GM19372 (cell line): ENCODE results near the gene SH3PXD2A.
A peak's percentile ranks its signal among the peaks of the same experiment; 100 is the strongest.

Source experiments
- ATAC-seq: cut with Tn5 transposase; IDR thresholded peaks from one replicate; pipeline ENCODE4 v1.9.1; 2021; ENCODE audit warnings: mild to moderate bottlenecking, low read depth, moderate library complexity; ENCODE audit not compliant: unreplicated experiment

Gene SH3PXD2A

DNA sequence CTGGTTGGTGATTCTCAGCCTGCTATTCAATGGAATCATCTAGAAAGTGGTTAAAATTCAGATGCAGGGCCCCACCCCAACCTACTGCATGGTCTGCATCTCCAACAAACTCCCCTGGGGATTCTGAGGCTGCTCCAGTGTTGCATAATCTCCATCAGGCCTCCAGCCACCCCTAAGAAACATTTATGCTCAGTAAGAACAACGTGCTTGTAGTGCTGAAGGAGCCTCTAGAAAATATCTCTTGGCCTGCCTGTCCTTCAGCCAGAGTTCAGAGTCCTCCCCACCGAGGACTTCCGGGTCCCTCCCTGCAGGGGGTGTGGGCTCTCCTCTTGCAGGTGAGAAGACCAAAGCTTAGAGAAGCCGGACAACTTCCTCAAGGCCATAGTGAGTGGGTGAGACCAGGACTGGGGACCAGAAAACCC, 159.8 kb downstream of the SH3PXD2A start:
- ATAC-seq = no peak

DNA sequence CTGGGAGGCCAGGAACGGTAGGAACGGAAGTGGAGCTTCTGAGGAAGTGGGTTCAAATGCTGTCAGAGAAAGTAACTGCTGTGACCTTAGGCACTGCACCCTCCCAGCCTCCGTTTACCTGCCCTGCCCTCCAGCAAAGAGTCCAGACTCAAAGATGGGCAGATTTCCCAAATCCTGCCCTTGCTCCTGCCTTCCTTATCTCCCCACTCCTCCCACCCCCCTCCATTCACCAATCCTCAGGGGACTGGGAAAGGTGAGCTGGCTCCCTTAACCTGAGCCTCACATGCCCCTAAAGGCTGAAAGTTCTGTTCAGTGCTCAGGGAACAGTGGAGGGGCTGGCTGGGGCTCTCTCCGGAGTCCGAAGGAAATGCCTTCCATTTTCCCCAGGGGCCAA, 161.6 kb downstream of the SH3PXD2A start:
- ATAC-seq = no peak

DNA sequence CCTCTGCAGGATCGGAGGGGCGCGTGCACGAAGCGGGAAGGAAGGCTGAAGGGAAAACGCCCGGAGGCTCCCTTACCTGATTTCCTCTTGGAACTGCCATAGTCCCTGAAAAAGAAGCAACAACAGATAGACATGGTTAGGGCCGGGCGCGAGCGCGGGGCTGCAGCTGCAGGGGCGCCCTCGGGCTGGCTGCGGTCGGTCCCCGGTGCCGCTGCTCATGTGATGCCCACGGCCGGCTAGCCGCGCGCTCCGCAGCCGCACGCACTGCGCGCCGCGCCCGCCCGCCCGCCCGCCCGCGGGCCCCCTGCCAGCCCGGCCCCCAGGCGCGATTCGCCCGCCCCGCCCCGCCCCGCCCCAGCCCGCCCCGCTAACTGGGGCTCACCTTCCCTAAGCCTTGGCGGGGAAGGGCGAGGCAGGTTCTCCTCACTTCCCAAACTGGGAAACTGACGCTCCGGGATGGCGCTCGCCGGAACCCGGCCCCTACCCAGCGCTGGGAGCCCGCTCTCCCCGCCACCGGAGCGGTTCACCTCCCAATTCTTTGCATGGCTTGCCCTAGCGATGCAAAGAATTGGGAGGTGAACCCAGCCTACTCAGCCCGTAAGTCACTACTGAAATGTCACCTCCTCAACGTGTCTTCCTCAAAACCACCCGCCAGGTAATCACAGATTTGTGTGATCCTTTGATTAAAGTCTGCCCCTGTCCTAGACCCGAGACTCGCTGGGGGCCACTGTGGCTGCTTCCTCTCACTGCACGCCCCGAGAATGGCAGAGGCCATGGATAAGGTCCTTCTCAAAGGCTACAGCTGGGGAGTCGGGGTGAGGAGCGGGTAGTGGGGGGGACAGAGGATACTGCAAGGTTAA, 162.2 kb downstream of the SH3PXD2A start:
- no peak for ATAC-seq

DNA sequence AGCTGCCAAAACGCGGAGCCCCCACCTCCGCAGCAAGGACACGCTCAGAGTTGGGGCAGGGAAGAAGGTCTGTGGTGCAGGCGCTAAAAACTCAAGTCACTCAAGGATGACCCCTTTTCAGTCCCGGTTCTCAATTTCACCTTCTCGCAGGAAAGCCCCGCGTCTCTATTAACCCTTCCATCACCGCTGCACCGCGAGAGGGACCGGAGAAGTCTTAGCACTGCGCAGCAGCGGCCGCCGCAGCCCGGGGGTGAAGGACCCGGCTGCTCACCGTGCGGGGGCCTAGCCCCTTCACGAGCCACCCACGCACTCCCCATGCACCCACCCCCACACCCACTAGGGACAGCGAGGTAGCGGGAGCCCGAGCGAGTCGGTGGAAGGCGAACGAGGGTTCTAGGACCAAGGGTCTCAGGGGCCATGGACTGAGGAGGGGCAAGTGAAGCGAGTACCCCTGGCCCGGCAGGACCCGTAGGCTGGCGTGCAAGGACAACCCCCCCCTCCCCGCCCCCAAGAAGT, 162.9 kb downstream of the SH3PXD2A start:
- ATAC-seq = peak; percentile 53

DNA sequence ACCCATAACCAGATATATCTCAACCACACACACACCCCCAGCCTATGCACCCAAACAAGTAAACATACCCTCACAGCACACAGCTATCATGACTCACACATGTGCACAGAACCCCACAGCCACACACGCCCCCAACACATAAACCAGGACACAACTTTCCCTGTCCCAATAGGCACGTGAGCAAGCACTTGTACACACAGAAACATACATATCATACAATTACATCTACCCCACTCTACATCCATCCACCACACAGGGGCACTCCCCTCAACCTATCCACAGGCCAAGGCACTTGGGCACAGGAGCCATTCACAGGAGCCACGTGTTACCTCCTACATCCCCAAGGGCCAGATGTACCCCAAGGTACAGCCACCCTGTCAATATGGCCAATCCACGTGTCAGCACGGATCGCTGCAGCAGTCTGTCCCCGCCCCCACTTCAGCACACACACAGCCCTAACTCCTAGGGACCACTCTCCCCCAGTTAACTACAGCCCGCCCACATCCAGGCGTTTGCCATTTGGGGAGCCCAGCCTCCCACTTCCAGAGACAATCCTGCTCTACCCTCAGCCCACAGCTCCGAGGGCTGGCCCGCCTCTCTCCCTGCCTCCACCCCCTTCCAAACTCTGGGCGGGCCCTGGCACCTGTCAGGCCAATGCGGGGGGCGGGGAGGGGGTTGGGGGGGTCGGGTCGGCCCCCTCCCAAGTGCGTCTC, 163.5 kb downstream of the SH3PXD2A start:
- ATAC-seq = peak; percentile 29

DNA sequence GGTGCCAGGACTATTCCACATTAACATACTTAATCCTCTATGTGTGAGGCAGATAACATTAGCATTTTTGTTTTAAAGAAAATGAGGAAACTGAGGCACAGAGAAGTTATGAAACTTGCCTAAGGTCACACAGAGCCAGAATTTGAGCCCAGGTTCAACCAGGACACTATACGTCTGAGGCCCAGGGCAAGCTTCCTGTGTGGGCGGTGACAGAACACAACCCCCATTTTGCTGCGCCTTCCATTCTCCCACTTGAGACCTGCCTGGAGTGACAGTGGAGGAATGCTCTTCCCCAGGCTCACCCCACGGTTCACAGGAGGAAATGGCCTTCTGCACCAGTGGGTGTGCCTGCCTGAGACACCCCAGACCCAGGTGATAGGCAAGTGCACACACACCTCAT, 164.1 kb downstream of the SH3PXD2A start:
- no peak for ATAC-seq

DNA sequence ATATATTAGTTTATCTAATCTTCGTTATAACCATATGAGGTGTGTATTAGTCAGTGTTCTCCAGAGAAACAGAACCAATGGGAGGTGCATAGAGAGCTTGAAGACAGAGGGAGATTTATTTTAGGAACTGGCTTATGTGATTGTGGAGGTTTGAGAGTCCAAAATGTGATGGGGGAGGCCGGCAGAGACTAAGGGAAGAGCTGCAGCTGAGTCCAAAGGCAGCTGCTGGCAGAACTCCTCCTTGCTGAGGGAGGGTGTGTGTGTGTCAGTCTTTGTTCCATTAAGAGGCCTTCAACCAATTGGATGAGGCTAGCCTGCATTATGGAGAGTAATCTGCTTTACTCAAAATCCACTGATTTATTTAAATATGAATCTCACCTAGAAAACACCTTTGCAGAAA, 165.1 kb downstream of the SH3PXD2A start:
- ATAC-seq = no peak

DNA sequence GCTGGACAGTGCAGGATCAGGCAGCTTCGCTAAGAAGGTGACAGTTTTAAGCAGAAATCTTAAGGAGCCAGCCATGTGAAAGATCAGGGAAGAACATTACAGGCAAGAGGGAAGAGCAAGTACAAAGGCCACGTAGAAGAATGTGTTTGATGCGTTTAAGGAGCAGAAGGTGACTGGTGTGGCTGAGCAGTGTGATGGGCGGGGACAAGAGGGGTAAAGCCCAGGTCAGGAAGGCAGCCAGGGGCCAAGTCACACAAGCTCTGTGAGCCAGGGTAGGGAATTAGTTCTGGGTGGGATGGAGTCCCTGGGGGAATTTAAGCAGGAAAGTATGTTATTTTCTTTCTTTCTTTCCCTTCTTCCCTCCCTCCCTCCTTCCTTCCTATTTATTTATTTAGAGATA, 166.9 kb downstream of the SH3PXD2A start:
- ATAC-seq = no peak

DNA sequence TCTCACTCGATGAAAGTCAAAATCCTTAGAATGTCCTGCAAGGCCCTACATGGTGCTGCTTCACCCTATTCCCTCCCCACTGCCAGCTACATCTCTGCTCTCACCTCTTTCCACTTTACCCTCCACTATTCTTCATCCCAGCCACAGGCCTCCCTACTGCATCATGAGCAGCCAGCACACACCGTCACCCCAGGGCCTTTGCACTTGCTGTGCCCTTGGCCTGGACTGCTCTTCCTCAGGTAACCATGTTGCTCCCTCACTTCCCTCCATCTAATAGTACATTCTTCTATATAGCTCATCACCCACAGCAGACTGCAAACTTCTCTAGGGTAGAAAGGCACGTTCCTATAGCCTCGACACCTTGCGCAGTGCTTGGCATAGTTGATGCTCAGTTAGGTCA, 167.7 kb downstream of the SH3PXD2A start:
- no peak for ATAC-seq

DNA sequence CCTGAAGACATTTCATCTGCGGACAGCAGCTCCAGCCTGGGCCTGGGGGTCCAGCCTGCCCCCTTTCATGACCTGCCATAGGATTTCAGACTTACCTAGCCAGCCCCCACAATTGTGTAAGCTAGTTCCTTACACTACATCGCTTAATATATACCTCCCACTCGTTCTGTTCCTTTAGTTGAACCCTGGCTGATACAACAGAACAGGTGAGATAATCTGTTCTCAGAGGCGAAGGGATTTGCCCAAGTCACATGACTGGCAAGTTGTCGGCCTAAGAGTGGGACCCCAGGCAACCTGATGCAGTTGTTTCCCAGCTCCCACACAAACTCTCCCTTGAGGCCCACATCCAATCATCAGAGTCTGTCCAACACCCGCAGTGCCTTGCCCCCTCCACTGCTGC, 168.2 kb downstream of the SH3PXD2A start:
- no peak for ATAC-seq

DNA sequence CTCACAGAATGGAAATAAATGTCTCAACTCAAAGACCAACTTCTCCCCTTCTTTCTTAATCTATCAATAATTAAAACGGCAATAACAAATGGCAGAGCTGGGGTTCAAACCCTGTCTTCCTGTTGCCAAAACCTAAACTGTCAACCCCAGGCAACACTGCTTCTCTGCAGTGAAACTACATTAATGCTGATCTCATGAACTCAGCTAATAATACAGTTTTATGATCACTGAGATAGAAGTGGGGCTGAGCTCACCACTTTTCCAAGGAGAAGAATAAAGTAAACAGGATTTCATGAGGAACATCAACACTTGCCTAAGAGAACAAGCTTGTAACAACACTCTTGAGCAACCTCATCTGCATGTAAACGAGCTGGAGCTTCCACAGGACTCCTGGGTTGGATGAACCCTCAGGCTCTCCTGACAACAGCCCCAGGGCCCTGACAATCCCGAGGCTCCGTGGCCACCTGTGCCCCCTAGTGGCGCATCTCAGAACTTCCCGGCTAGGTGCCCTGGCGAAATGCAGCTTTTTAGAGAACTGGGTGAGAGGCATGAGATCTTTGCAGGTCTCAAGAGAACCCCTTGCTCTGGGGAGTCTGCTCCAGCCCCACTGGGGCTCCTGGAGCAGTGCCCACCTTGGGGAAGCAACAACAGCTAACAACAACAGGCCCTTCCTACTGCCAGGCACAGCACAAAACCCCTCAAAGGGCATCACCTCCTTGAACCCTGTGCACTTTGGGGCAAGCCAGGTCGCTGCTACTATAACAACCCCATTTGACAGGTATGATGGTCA, 169.3 kb downstream of the SH3PXD2A start:
- peak; percentile 61 for ATAC-seq

DNA sequence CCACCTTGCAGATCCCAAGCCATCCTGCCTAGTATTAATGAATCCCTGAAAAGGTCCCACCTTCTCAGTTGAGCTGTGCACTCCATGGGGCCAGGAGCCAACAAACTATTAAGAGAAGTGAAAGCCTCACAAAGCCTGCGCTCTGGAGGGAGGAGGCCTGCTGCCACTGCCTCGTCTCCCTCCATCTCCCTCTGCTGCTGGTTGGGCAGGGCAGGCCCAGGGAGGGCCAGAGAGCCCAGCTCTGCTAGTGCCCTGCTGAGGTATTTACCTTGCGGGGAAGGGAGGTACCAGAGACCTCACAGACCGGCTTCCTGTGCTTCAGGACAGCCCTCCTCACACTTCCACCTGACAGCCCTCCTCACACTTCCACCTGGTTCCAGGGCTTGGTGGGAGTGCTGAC, 171.5 kb downstream of the SH3PXD2A start:
- ATAC-seq = no peak

DNA sequence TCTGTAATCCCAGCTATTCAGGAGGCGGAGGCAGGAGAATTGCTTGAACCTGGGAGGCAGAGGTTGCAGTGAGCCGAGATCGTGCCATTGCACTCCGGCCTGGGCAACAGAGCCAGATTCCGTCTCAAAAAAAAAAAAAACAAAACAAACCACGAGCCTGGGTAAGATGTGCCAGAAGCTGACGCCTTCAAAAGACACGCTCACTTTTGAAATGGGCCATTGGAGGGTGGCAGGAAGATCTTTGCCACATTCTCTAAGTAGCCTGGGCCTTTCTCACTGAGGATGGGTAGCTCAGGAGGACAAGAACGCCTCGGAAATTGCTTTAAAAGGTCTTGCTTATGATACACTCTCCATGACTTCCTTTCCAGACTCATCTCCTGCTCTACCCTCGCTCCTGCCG, 172.7 kb downstream of the SH3PXD2A start:
- ATAC-seq = no peak

DNA sequence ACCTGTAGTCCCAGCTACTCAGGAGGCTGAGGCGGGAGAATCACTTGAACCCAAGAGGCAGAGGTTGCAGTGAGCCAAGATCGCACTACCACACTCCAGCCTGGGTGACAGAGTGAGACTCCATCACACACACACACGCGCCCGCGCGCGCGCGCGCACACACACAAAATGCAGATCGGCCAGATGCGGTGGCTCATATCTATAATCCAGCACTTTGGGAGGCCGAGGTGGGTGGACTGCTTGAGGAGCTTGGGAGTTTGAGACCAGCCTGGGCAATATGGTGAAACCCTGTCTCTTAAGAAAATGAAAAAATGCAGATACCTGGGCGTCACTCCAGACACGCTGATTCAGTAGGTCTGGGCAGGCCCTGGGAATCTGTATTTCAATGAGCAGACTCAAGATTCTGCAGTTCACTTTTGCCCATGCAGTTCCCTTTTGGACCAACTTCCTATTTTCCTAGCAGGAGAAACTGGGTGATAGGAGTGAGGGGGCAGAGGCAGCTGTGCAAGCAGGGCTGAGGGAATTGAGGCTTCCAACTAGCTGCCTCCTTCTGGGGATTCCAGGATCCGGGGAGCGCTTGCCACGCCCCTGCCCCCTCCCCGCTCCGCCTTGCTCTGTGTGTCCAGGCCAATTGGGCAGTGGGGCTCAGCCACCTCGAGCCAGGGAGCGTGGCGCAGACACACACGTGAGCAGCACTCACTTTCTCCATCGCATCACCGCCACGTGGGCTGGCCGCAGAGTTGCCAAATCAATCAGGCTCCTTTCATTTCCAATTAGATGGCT, 173.6 kb downstream of the SH3PXD2A start:
- ATAC-seq = no peak

DNA sequence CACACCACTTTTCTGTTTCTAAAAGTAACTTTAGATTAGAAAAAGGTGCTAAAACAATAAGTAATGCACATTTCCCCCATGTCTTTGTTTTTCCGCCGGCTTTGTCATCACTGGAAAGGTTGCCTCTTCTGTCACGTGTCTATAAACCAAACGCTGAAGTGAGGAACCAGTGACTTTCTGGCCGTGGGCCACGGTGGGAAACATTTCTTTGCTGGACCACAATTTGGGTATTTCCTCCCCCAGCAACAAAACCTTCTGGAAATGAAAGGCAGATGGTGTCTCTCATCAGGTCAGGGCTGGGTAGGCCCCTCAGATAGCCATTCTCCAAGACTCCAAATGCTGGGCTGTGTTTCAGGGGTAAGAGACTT, 174.5 kb downstream of the SH3PXD2A start:
- ATAC-seq = no peak

DNA sequence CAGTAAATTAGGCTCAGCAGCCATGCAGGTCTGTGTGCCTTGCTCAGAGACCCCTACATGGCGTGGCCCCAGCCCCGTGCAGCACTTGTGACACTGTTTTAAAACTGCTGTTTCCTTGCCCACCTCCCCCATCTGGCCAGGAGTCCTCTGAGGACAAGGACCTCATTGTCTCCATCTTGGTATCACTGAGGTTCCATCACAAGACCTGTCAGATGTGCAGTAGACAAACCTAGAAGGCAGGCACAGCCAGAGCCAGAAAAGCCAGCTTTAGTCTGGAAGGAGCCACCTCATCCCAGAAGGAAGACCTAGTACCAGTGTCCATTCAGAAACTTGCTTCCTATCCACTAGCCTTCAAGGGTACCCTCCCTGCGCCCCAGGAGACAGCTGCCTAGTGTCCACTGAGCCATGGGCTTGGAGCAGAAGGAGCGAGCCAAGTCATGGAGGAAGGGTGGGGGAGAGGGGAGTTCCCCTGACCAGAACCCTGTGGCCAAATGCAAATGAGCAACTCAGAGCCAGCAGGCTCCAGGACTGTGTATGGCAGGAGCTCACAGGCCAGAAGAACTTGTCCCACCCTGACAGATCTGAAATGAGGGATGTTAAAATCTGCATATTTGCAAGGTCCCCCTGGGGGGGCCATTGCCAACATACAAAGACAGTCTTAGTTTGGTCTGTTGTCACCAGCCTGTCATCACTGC, 176.1 kb downstream of the SH3PXD2A start:
- ATAC-seq = no peak

DNA sequence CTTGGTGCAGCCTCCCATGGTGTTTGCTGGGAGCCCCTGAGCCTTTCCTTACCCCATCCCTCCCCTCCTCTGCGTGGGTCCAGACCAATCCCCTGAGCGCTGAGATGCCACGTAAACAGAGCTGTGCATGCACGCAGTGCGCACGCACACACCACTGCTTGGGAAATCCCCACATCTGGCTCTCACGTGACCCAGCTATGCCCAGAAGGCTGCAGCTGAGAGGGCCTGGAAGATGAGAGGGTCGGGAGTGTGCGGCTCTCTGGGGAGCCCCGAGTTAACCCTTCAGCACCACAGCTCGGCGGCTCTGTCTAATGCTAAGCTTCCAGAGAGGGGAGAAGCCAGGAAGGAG, 177.2 kb downstream of the SH3PXD2A start:
- peak; percentile 83 for ATAC-seq

DNA sequence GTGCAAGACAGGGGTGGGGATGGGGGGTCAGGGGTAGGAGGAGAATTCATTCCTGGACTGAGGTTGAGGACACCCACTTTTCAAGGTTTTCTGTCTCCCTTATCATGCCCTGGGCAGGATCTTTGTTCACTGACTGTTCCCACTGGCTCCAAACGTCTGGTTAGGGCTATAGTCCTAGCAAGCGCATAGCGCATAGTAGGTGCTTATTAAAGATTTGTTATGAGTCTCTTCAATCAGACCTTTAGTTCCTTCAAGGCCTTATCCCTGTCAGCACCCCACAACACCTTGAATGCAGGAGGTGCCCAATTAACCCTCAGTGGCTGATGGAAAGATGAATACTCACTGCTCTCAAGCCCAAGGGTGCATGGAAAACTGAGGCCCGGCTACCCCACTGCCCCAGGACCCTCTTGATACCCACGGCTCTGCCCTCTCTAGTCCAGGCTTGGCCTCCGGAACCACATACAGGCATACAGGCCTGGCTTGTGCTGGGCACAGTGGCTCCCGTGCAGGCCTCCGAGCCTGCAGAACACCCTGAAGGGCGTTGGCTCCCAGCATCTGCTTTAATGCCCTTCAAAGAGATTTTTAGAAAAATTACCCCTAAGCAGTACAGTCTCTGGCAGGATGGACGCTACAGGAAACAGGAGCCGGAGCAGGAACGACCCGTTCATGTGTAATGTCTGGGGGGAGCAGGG, 177.7 kb downstream of the SH3PXD2A start:
- ATAC-seq = no peak

DNA sequence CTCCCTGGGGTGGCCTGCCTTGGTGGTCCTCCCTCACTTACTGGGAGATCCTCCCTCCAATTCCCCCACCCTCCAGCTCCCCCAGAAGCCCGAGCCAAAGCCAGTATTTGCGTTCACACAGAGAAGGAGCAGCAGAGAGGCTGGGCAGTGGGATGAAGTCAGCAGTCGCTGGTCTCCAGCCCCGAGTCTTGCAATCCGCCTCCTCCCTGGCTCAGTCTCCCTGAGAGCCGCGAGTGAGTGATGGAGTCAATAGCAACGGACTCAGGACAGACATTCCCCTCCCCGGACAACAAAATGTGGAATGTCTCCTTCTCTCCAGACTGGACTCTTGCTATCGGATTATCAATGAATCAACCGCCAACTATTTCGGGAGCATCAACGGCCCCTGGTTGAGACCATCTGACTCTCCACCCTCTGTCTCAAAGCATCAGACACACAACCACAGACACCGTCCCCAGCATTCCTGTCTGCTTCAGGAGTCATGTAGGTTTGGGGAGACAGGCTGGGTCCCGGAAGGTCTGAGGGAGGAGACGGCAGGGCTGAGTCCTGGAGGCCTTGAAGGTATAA, 178.4 kb downstream of the SH3PXD2A start:
- no peak for ATAC-seq
